BLaER1 treated with 17β-estradiol and CSF1 and Interleukin-3, amounts not matched to agents 10 nM and 100 nM (cell line): ENCODE results near the gene MYH14.
A peak's percentile ranks its signal among the peaks of the same experiment; 100 is the strongest.
"Not testable (repeated sequence)": the region's sequence is repeated elsewhere in the genome, so short reads cannot be mapped to it uniquely, and the experiment has no call there.

Experiments
- H3K27ac ChIP-seq, 11 experiments: shearing (Covaris generic); formaldehyde crosslinking; 2 replicates each; pipeline ENCODE4 v1.8.1; 2022
- H3K27me3 ChIP-seq, 11 experiments: shearing (Covaris generic); formaldehyde crosslinking; 2 replicates each; pipeline ENCODE4 v1.8.1; 2022
- H3K36me3 ChIP-seq, 11 experiments: shearing (Covaris generic); formaldehyde crosslinking; 2 replicates each; pipeline ENCODE4 v1.8.1; 2022
- H3K4me1 ChIP-seq, 10 experiments: shearing (Covaris generic); formaldehyde crosslinking; 2 replicates each; pipeline ENCODE4 v1.8.1; 2022
- H3K4me2 ChIP-seq, 11 experiments: shearing (Covaris generic); formaldehyde crosslinking; 2 replicates each; pipeline ENCODE4 v1.8.1; 2022
- H3K4me3 ChIP-seq, 10 experiments: shearing (Covaris generic); formaldehyde crosslinking; 2 replicates each; pipeline ENCODE4 v1.8.1; 2022
- H3K9ac ChIP-seq, 11 experiments: shearing (Covaris generic); formaldehyde crosslinking; 2 replicates each; pipeline ENCODE4 v1.8.1; 2022
- H3K9me3 ChIP-seq, 11 experiments: shearing (Covaris generic); formaldehyde crosslinking; replicated peaks in 1 of 11; 2 replicates each; pipeline ENCODE4 v1.8.1; 2022
- H4K20me1 ChIP-seq, 11 experiments: shearing (Covaris generic); formaldehyde crosslinking; 2 replicates each; pipeline ENCODE4 v1.8.1; 2022
- Cebpa-rat ChIP-seq, 11 experiments: shearing (Covaris generic); IDR thresholded peaks; 2 replicates each; pipeline ENCODE4 v1.8.1; 2022

Gene MYH14

DNA sequence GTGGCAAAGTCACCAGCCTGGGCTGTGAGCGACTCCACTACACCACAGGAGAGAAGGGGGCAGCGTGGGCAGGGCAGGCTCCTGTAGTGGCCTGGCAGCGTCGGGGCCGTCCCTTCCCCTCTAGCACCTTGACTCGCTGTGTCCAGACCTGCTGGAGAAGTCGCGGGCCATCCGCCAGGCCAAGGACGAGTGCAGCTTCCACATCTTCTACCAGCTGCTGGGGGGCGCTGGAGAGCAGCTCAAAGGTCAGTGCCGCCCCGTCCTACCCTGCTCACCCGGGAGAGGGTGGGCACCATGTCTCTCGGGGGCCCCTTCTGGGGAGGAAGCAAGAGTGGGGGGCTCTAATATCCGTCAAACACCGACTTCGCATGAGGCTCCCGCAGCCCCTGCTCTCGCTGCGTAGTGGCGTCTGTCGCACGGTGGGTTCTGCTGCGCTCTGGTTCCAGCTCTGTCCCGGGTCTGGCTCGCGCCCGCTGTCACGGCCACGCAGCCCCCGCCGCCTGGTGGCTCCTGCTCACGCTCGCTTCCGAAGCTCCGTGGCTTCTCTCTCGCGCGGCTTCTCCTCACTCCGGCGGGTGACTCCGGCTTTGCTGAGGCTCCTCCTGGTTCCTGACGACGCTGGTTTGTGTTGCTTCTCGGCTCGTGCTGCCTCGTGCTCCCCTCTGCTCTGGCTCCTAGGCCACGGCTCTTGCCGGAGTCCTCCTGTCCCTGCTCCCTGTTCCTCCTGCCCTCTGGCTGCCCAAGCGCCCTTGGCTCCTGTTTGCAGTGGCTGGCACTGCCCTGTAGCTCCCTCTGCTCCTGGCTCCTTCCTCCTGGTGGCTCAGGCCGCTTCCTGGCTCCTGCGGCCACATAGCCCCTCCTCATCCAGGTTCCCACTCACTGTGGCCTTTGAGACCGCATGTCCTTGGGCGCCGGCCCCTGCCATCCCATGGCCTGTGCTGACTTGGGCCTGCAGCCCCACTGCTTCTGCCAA is 27.2 kb downstream of the MYH14 start:
- Histone ChIP-seq H3K4me3 (no peak overlapping the region), H3K9ac (no peak overlapping the region), H3K9me3 (no peaks in the 10 kb centered on the region), H3K36me3 (no peaks in the 10 kb centered on the region), H3K4me1 (peaks cover 0 to 29% (median 16%) of the 10 kb centered on the region in 10 experiments; a peak in 14 of 20 replicates), H3K4me2 (no peak overlapping the region), H3K27me3 (no peaks in the 10 kb centered on the region), H4K20me1 (no peaks in the 10 kb centered on the region), H3K27ac (peak overlapping the region in 2 of 11 experiments; percentile 29 to 39; a peak in 3 of 22 replicates)
- no peak for TF ChIP-seq Cebpa-rat (IDR thresholded peaks at IDR 0.05)

DNA sequence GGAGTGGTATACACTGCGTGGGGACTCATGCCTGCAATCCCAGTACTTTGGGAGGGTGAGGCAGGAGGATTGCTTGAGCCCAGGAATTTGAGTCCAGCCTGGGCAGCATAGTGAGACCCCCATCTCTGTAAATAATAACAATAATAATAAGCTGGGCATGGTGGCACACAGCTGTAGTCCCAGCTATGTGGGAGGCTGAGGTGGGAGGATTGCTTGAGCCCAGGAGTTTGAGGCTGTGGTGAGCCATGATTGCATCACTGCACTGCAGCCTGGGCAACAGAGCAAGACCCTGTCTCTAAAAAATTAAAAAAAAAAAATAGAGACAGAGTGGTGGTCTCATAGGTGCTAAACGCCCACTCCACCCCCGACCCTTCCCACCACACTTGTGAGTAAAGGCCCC is 28.0 kb downstream of the MYH14 start:
- H3K27me3 ChIP-seq = not testable (repeated sequence)

DNA sequence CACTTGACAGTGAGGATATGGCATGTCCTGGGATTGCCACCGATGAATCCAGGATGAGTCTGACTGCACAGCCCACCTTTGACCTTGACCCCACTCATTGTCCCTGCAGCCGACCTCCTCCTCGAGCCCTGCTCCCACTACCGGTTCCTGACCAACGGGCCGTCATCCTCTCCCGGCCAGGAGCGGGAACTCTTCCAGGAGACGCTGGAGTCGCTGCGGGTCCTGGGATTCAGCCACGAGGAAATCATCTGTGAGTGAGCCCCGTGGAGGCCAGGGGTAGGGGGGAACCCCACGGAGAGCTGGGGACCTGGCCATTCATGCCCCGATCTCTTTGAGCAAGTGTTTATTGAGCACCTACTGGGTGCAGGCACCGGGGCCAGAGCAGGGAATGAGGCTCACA is 28.4 kb downstream of the MYH14 start:
- no peak overlapping the region for H3K4me3 ChIP-seq
- no peak for TF ChIP-seq Cebpa-rat (IDR thresholded peaks at IDR 0.05)

More for the DNA sequence above, 28.0 kb downstream of the MYH14 start:
- peaks cover 0 to 33% (median 16%) of the 10 kb centered on the region in 10 experiments; a peak in 14 of 20 replicates for H3K4me1 ChIP-seq
- not testable (repeated sequence) for H3K36me3 ChIP-seq, H3K4me2 ChIP-seq, H3K9me3 ChIP-seq, H3K27ac ChIP-seq, H3K4me3 ChIP-seq, H3K9ac ChIP-seq, H4K20me1 ChIP-seq

DNA sequence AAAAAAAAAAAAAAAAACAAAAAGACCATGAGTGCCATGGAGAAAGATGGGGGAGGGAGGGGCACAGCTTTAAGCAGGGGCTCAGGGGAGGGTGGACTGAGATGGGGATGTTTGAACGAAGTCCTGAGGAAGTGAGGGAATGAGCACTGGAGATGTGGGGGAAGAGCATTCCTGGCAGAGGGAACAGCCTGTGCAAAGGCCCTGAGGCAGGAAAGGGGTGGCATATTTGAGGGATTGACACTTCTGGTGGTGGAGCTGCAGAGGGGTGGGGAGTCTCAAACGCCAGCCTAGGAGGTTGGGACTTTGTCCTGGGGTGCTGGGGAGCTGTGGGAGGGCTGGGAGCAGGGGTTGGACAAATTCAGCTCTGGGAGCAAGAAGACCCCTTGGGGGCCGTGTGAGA is 29.2 kb downstream of the MYH14 start:
- no peaks in the 10 kb centered on the region for H3K27me3 ChIP-seq
- no peak overlapping the region for H3K4me3 ChIP-seq
- peak overlapping the region in 1 of 11 experiments; percentile 5; a peak in 2 of 22 replicates for H3K4me2 ChIP-seq
- H3K4me1 ChIP-seq = peaks cover 0 to 33% (median 16%) of the 10 kb centered on the region in 10 experiments; a peak in 14 of 20 replicates
- H3K36me3 ChIP-seq = no peaks in the 10 kb centered on the region
- no peaks in the 10 kb centered on the region for H4K20me1 ChIP-seq
- H3K9ac ChIP-seq = no peak overlapping the region; a peak in 1 of 22 replicates
- no peaks in the 10 kb centered on the region for H3K9me3 ChIP-seq
- peak overlapping the region in 4 of 11 experiments; percentile 25 to 62 (median 50); a peak in 8 of 22 replicates for H3K27ac ChIP-seq
- TF ChIP-seq Cebpa-rat (IDR thresholded peaks at IDR 0.05) = no peak

More for the DNA sequence above, 28.4 kb downstream of the MYH14 start:
- no peaks in the 10 kb centered on the region for H3K9me3 ChIP-seq
- H3K36me3 ChIP-seq = no peaks in the 10 kb centered on the region
- peaks cover 0 to 33% (median 16%) of the 10 kb centered on the region in 10 experiments; a peak in 14 of 20 replicates for H3K4me1 ChIP-seq
- no peaks in the 10 kb centered on the region for H4K20me1 ChIP-seq
- H3K4me2 ChIP-seq = no peak overlapping the region
- H3K27me3 ChIP-seq = no peaks in the 10 kb centered on the region
- H3K27ac ChIP-seq = no peak overlapping the region
- H3K9ac ChIP-seq = no peak overlapping the region

DNA sequence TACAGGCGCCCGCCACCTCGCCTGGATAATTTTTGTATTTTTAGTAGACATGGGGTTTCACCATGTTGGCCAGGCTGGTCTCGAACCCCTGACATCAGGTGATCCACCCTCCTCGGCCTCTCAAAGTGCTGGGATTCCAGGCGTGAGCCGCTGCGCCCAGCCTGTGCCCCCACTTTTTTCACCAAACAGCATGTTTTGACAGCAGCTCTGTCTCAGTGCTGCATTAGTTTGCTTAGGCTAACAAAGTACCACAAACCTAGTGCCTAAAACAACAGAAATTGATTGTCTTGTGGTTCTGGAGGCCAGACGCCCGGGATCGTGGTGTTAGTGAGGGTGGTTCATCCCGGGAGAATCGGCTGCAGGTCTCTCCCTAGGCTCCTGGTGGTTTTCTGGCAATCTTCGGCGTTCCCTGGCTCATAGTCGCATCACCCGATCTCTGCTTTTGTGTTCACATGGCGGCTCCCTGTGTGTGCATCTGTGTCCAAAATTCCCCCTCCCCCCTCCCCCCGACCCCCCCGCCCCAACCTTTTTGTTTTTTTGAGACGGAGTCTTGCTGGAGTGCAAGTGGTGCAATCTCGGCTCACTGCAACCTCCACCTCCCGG is 30.0 kb downstream of the MYH14 start:
- Histone ChIP-seq H3K27ac (peak overlapping the region in 7 of 11 experiments; percentile 22 to 83 (median 66); a peak in 10 of 22 replicates), H3K4me3 (no peak overlapping the region), H3K4me2 (peak overlapping the region in 2 of 11 experiments; percentile 5 to 36; a peak in 3 of 22 replicates), H3K36me3 (no peaks in the 10 kb centered on the region), H4K20me1 (no peaks in the 10 kb centered on the region), H3K9ac (peak overlapping the region in 1 of 11 experiments; percentile 17; a peak in 3 of 22 replicates), H3K9me3 (no peaks in the 10 kb centered on the region), H3K27me3 (no peaks in the 10 kb centered on the region), H3K4me1 (peaks cover 0 to 33% (median 16%) of the 10 kb centered on the region in 10 experiments; a peak in 14 of 20 replicates)
- no peak for TF ChIP-seq Cebpa-rat (IDR thresholded peaks at IDR 0.05)

DNA sequence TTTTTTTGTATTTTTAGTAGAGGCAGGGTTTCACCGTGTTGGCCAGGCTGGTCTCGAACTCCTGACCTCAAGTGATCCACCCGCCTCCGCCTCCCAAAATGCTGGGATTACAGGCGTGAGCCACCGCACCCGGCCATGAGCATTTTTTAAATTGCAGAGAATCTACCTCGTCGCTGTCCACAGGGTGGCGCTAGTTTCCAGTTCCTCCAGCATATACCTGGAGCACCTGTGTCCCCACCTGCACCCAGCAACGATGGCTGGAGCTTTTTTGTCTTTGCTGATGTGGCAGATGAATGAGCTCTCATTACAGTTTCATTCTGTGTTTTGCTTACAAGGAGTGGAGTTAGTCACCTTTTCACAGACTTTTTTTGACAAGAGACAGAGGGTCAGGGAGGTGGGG is 34.1 kb downstream of the MYH14 start:
- not testable (repeated sequence) for H3K27ac ChIP-seq, H3K4me2 ChIP-seq, H3K4me3 ChIP-seq, H3K36me3 ChIP-seq, H4K20me1 ChIP-seq, H3K27me3 ChIP-seq, H3K9ac ChIP-seq
- Histone ChIP-seq H3K4me1 (peaks cover 0 to 42% (median 21%) of the 10 kb centered on the region in 10 experiments; a peak in 14 of 20 replicates), H3K9me3 (peaks cover 0 to 10% (median 6%) of the 10 kb centered on the region in 11 experiments; a peak in 8 of 22 replicates)

DNA sequence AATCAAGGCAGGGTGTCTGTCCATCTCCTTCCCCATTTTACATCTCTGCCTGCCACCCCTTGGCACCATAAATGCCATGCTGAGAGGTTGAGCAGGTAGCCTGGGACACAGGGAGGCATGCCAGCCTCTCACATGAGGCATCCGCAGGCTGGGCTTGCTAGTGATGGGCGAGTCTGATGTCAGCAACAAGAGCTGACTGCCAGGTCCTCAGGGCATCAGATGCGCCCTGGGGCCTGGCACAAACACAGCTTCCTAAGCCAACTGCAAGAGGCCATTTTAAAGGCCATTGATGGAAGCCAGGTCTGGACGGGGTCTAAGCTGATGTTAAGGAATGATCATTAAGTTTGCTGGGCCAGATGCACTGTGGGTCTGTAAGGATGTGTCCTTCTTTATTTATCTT is 34.6 kb downstream of the MYH14 start:
- peaks cover 0 to 12% (median 7%) of the 10 kb centered on the region in 11 experiments; a peak in 8 of 22 replicates for H3K9me3 ChIP-seq
- no peak for TF ChIP-seq Cebpa-rat (IDR thresholded peaks at IDR 0.05)
- H3K4me2 ChIP-seq = no peak overlapping the region
- no peaks in the 10 kb centered on the region for H3K36me3 ChIP-seq
- H3K4me3 ChIP-seq = no peak overlapping the region
- H3K9ac ChIP-seq = no peak overlapping the region
- no peaks in the 10 kb centered on the region for H3K27me3 ChIP-seq
- peaks cover 0 to 43% (median 22%) of the 10 kb centered on the region in 10 experiments; a peak in 14 of 20 replicates for H3K4me1 ChIP-seq
- no peaks in the 10 kb centered on the region for H4K20me1 ChIP-seq
- no peak overlapping the region for H3K27ac ChIP-seq

DNA sequence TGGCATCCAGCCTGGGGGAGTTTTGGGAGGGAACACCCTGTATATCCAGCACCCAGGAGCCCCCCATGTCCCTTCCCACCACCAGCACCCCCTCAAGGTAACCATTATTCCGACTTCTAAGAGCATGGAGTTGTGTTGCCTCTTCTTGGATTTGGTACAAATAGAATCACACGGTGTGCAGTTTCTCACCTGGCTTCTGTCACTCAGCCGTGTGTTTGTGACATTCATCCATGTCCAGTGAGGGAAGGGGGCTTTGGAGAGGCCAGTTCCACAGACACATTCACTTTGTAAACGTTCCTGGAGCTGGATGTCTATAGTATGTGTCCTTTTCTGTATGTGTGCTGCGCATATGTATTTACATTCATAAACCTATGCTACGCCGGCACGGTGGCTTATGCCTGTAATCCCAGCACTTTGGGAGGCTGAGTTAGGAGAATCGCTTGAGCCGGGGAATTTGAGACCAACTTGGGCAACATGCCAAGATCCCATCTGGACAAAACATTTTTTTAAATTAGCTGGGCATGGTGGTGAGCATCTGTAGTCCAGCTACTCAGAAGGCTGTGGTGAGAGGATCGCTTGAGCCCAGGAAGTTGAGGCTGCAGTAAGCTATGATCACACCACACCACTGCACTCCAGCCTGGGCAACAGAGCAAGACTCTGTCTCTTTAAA is 36.6 kb downstream of the MYH14 start:
- TF ChIP-seq Cebpa-rat (IDR thresholded peaks at IDR 0.05) = no peak
- Histone ChIP-seq H3K27ac (no peak overlapping the region), H3K4me2 (no peak overlapping the region), H3K9me3 (peaks cover 0 to 12% (median 7%) of the 10 kb centered on the region in 11 experiments; a peak in 8 of 22 replicates), H3K36me3 (no peaks in the 10 kb centered on the region), H3K27me3 (no peaks in the 10 kb centered on the region), H3K4me3 (no peak overlapping the region), H4K20me1 (no peaks in the 10 kb centered on the region), H3K4me1 (peaks cover 0 to 27% (median 6%) of the 10 kb centered on the region in 10 experiments; a peak in 12 of 20 replicates), H3K9ac (no peak overlapping the region)
